NCI-H526 (cell line): ENCODE results near the gene OR51E2.
A peak's percentile ranks its signal among the peaks of the same experiment; 100 is the strongest.

Source experiments
- DNase-seq, 2 experiments: peaks; one replicate each; lab custom pipeline; 2025; lab: John Stamatoyannopoulos, UW

OR51E2 gene, protein sequence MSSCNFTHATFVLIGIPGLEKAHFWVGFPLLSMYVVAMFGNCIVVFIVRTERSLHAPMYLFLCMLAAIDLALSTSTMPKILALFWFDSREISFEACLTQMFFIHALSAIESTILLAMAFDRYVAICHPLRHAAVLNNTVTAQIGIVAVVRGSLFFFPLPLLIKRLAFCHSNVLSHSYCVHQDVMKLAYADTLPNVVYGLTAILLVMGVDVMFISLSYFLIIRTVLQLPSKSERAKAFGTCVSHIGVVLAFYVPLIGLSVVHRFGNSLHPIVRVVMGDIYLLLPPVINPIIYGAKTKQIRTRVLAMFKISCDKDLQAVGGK

DNA sequence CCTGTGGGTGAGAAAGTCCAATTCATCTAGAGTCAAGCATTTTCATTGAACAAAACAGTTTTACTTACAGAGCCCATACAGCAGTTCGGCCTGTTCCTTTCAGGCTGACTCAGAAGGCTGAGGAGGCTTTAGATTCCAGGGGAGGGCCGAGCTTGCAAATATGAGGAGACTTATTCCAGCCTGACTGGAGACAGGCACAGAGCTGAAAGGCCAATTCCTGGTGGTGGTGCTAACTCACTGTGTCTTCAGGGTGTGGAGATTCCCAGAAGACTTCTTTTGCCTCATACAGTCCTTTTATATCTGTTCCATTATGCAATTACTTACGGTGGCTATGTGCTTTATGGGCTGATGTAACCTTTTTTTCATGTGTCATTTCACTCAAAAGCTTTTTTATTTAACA, at the start of gene OR51E2:
Gene OR51E2 (minus strand): TSS at position 269 of the 400 bp plus-strand sequence. CDS start 15,142 bp downstream, outside the sequence.
- DNase-seq, result peak in 1 of 2 experiments; percentile 9

DNA sequence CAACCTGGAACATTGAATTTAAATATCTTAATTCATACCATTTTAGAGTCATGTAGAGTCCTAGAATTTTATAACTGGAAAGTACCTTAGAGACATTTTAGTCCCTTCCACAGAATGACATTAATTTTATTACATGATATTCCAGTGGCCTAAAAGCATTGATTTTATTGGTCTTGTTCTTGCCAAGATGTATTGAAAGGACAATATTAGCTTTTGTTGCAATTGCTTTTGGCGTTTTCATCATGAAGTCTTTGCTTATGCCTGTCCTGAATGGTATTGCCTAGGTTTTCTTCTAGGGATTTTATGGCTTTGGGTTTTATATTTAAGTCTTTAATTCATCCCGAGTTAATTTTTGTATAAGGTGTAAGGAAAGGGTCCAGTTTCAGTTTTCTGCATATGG, 43.1 kb upstream of the OR51E2 start:
- DNase-seq, result no peak

DNA sequence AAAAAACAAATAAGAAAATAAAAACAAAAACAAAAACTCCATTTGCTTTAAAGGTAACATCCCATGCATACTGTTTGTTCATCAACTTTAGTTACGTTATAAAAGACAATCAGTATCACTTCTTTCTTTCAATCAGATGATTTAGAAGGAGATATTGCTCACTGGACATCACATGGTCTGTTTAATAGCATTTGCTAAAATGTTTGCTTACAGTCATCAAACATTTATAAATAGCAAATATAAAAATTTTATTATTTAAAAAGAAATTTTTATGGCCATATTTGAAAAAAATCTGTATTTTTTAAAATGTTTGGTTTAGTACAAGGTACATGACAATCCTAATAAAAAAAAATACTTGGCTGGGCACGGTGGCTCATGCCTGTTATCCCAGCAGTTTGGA, 29.5 kb upstream of the OR51E2 start:
- DNase-seq, result no peak

DNA sequence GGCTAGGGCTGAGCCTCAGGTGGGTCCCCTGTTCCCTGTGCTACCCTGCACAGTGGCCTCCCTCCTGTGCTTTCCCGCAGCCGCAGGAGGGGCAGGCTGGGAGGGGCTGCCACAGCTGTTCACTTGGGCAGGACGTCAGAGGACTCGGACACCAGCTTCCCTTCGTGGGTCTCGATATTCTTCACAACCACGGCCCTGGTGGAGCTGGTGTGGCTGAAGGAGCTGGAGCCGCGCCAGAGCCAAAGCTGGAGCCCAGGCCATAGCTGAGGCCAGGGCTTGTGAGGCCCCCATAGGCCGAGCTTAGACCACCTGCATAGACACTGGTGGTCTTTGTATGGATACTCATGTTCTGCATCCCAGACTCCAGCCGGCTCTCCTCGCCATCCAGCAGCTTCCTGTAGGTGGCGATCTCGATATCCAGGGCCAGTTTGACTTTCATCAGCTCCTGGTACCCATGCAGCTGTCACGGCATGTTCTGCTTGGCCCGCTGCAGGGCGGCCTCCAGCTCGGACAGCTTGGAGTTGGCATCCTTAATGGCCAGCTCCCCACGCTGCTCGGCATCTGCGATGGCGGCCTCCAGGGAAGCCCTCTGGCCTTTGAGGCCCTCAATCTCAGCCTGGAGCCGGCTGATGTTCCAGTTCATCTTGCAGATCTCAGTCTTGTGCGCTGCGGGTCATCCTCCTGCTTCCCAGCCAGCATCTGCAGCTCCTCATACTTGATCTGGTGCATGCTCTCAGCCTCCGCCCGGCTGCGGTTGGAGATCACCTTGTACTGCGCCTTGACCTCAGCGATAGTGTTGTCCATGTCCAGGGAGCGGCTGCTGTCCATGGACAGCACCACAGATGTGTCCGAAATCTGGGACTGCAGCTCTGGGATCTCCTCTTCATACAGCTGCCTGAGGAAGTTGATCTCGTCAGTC, 25.2 kb upstream of the OR51E2 start:
- DNase-seq, result peak in 1 of 2 experiments; percentile 9

- no peak for DNase-seq
Measured at GRCh38 chr11:4714300-4714699, 16.6 kb upstream of the OR51E2 start.

DNA sequence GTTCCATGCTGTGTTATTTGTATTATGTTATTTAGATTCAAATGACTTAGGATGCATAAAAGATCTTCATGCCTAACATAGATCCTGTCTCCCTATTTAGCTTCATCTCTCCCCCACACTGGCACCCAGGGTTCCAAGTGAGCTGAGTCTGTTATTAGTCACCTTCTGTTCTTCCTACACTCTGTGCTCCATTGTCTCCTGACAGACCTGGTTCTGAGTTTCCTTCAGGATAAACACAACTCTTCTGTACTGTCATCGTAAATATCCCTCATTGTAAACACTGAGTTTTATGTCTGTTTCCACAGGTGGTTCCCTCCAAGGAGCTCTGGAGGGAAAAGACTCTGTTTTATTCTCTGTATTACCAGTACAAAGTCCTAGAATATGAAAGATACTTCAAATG, 15.6 kb upstream of the OR51E2 start:
- DNase-seq, result no peak

DNA sequence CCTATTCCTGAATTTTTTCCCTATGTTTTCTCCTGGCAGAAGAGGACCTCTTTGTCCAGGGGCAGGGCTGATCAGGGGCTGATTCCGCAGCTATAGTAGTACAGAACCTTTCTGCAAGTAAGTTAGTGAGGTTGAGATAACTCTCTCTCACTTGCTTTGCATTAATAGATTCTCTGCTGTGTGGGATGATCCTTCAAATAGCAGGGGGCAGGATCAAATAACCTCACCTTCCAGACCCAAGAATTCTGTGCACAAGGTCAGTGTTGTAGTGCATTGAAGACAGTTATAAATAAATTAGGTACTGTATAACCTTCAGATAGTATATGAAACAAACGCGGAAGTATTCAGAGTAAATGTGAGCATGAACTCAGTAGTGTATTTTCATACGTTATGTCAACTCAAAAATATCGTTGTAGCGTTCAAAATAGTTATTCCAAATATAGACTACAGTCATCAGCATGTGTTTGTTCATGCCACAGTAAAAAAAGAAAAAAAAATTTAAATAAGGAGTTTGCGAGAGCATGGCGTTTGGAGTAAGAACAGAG, 7.2 kb upstream of the OR51E2 start:
- peak; percentile 78 to 79 for DNase-seq

DNA sequence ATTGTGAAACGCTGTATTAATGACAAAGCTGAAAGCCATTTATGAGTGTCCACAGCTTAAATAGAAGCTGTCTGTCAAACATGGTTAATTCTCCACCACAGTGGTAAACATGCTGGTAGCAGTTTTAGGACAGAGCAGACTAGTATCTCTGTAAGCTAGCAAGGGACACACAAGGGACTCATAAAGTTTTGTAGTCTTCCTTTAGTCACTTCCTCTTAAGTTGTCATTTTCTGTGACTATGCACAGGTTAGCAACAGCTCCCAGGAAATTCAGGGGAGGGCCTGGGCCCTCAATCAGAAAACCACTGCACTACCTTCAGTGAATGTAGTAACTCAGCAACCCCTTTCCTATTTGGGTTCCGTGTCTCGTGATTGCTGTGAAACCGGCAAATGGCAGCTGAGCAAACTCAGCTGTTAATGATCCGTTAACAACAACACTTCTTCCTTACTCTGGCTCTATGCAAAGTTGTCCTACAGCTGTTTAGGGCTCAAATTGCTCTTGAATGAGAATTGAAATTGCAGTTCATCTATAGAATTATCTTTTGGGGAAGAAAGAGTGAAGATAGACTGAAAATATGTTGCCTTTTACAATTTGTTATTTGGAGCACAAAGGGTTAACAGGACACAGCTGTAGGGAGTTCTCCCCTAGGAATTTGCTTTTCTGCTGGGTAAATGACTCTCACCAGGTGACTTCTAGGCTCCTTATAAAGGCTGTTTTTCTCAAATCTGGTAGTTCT, 6.6 kb upstream of the OR51E2 start, which contains the start of gene MMP26:
Gene MMP26 (plus strand): TSS at position 731 of the 736 bp plus-strand sequence.
- DNase-seq, result peak; percentile 90 to 91

DNA sequence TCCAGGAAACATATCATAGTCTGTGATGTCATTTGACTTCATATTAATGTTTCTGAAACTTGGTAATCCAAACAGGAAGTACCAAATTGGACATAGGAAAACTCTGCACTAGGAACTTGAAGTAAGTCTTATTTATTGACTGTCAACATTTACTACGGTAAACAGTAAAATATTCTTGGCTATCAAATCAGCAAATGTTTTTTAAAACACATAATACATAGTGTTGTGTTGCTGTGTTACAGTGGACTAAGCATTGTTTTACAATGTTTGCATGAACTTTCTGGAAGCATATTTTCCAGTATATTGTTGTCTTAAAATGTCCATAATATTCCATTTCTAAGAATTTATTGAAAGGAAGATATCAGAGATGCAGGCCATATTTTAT, 2.8 kb upstream of the OR51E2 start:
- DNase-seq, result no peak

- no peak for DNase-seq
Measured at GRCh38 chr11:4699697-4700435, 2.2 kb upstream of the OR51E2 start.

DNA sequence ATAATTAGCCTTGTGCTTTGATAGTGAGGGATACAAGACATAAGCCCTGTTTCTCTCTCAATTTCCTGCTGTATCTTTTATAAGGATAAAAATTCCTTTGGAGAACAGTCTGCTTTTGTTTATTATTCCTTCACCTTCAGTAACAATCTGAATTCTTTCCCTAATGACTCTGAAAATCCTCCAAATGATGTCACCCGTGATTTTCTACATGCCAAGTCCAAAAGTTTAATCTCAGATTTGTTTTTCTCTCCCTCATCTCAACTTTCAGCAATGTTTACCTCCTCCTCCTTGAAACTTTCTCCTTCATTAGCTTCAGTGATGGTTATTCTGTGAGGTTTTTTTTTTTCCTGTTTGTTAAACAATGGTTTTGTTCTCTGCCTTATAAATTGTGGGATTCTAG, 2.2 kb downstream of the OR51E2 start:
- DNase-seq, result no peak

DNA sequence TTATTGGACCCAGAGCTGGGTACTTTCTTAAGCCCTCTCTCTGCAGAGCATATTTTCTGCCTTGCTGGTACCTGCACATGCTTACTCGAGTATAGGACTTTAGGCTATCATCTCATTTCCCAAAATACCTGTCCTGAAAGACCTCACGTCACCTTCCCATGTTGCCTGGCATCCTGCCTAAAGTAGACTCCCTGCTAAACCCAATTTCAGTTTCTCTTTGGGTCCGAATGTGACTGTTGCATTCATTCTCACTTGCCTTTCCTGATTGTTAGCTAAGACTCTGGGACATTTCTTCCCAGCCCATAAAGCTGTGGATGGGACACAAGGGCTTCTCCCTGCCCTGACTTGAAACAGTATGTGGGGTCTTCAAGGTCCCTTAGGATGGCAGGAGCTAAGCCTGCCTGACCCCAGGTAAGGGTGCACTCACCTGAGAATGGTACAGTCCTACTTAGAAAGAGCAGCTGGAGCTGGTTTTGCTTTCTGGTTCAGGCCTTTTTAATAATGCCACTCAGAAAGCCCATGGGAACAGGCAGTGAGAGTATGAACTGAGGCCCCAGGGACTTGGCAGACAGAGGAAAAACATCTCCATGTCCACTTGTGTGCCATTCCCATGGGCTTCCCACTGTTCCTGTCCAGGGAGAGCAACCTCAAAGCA, 12.9 kb downstream of the OR51E2 start:
- DNase-seq, result peak in 1 of 2 experiments; percentile 7

- no peak for DNase-seq
Measured at GRCh38 chr11:4682623-4683419, 14.8 kb downstream of the OR51E2 start.

GRCh38 chr11:4680341-4680740, 17.3 kb downstream of the OR51E2 start:
- no peak for DNase-seq

GRCh38 chr11:4677948-4678347, 19.7 kb downstream of the OR51E2 start:
- no peak for DNase-seq

- DNase-seq, result no peak
Measured at GRCh38 chr11:4673781-4674180, 23.9 kb downstream of the OR51E2 start.

GRCh38 chr11:4672470-4672869, 25.2 kb downstream of the OR51E2 start:
- DNase-seq, result no peak

DNA sequence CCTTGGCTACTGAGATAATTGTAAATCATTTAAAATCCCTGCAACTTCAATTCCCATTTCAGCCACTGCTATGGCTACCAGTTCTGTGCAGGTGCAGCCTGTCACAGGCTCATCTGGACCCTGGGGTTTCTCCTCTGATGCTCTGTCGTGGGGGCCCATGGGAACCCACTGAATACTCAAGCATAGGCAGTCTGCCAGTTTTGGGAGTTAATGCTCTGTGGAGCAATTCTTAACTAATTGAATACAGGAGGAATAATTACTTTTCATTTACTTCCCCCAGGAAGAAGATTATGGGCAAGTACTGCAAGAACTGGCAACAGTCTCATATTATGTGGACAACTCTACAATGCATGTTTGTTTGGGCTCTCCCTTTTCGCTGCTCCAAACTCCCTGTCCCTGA, 25.9 kb downstream of the OR51E2 start:
- DNase-seq, result no peak

DNA sequence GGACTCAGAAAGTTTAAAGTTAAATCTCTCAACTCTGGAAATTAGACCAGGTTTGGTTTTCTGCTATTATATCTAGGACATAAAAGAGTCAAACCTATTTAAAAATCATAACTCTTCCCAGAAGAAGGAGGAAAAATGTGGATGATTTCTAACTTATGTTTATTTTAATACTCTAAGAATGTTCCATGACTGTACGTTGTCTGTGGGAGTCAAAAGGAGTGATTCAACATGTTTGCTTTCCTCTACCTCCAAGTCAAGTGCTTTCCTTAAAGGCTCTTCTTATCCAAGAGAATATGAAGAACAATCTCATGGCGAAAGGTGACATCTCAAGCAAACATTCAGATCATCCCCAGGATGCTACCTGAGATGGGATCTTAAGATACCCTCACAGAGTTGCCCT, 32.2 kb downstream of the OR51E2 start:
- DNase-seq, result no peak

GRCh38 chr11:4664786-4665185, 32.9 kb downstream of the OR51E2 start:
- DNase-seq, result no peak
